Stimulated activated CD8-positive, alpha-beta memory T cell treated with anti-CD3 and anti-CD28 coated beads, Interleukin-12 subunit alpha, Interleukin-12 subunit beta, amount 100 ng/mL, for 24 hours (primary cell): ENCODE measurements around the gene ESD.

Experiments
- DNase-seq: peaks from one replicate; pipeline ENCODE4 v3.0.0-alpha.2; 2020; ENCODE audit errors: extremely low read depth

The ESD gene

DNA sequence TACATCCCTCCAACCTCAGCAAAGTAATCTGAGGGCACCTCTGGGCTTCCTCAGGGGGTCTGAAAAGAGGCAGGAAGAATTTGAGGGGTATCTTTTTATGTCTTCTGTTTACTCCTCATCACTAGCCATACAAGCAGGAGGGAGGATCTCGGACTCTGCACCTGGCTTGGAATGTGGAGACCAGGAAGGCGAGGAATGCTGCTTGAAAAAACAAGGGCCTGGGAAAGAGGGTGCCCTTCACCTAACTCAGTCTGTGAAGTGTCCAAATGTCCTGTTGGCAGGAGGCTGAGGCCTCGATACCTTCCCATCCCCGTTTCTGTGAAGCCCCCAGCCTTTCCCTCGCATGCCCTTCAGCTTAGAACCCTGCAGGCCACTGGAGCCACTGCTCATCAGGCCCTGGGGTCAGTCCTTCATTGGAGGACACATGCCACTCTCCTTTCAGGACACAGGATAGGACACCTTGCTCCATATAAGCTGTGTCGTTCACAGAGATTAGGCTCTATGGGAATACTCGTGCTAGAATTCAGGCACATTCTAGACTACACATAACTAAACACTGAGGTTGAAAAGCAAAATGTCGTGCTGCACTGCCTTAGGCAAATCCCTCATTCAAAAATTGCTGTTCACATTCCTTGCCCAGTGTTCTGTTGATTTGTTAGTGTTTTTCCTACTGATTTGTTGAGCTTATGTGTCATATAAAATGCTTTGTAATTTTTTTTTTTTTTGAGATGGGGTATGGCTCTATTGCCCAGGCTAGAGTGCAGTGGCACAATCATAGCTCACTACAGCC is 49.7 kb downstream of the ESD start:
- no peak for DNase-seq

DNA sequence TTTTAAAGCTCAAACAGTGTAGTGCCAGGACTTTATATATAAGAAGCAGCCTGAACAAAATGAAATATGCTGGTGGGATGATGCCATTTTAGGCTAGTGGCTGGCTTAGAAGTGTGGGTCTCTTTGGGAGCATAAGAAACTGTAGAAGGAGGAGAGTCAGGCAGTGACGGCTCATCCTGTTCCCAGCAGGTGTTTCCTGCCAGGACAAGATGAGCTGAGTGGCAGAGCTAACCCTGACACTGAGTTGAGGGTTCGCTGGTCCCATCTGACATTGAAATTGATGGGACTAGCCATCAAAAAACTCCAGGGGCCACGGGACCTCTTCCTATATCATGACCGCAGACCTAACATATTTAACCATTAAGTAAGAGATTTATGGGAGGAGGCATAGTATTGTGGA is 51.3 kb downstream of the ESD start:
- DNase-seq: no peak

DNA sequence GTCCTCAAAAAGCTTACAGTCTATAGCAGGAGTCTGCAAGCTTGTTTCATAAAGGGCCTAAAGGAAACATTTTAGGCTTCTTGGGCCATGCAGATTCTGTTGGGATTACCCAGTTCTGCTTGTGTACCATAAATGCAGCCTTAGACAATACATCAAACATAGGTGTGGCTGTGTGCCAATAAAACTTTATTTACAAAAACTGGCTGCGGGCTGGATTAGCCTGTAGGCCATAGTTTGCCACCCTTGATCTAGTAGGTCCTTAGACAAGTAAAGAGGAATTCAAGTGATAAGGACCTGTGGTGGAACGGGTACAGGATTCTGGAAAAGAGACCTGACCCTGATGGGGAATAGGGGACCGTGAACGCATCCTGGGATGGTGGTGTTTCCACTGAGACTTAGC is 51.9 kb downstream of the ESD start:
- no peak for DNase-seq

DNA sequence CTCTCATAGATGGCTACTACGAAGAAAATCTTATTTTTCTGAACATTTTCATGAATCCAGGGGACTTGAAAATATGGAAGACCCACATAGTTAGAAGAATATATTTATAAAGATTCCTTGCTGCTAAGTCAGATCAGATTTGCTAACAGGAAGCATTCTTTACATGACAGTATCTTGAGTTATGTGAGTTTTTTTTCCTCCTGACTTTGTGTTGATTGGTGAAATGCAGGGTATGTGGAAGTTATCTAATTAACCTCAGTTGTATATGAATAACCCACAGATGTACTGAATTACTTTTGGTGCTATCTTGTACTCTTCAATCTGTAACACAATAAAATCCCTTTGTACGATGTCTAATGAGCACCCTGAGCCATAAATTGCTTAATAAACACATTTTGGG is 53.8 kb downstream of the ESD start:
- DNase-seq: no peak

DNA sequence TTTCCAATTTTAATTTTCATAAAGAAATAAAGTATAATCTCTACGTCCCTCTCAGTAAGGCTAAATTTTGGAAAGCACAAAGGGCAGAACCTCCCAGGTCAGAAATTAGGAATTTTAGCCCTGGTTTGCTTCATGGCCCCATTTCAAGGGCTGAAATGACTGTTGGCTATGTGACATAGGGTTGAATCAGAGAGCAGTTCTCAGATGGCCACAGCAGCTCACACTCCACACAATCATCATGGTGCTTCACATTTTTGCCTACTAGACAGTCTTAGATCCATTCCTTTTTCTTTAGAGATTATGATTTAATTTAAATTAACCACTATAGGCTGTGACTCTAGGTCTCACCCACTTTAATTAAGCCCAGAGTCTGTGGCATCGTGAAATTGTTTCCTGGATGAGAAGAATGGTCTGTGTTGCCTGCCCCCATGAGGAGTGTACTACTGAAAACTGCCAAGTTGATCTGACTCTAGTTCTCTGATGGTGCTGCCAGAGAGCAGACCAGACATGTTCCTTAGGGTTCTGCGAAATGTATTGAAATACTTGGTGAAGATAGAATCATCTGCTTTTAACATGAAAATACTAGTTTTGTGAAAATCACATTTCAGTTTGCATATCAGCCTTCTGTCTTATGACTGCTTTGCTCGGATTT is 57.4 kb downstream of the ESD start:
- no peak for DNase-seq

DNA sequence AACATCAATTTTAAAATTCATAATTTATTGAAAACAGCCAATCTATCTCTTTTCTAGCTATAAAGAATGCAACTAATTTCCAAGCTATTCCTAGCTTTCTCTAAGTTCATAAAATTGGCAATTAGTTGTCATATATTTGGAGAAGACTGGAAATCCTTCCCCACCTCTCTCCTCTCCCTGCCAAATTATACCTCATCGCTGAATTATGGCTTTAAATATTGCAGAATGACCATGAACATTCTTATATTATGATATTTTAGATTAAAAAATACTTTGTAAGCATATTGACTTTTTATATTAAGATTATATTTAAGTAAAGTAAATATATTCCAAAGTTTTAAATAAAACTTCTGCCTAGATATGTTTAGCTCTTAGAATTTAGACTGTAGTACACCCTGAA is 58.2 kb downstream of the ESD start:
- DNase-seq: no peak

DNA sequence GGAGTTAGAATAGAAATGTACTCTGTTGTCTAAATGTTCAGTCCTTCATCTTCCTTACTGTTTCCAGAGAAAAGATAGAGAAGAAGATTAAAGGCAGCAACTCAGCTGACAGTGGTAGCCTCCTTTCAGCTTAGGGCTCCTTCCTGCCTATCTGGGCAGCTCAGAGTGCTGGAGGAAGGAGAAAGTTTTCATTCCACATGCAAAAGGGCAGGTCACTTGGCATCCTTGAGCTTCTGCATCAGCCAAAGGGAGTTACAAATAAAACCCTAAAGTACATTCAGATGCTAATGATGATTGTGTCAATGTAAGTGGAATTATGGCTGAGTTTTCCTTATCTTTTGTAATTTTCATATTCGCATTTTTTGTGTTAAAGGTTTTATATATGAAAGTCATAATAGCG is 58.9 kb downstream of the ESD start:
- DNase-seq: no peak

DNA sequence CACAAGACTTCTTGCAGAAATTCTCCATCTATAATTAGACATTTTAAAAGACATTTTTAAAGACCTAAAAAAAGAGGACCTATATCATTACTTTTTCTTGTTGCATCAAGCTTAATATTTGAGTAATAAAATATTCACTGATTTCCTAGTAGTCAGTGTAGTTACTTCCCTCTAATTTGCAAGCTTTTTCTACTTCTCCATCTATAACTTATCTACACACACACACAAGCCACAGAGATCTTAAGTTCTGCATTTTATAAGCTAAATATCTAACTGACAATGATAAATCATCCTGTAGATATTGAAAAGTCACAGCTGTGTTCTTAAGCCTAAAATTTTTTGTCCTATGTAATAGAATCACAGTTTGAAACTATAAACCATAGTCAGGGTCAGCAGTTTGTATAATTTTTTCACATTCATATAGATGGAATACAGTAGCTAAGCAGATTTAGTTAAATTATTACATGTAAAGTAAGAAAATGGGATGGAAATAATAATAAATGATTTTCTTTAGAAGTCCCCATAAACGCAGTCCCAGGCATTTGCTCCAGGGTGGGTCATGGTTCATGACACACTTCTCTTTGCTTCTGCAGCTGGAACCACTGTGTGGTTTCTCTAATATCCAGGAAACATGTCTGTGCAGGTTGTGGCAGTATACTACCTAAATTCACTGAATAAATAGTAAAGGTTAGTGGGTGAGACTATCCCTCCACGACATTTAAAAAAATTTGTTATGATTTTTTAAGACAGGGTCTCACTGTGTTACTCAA is 60.2 kb downstream of the ESD start:
- no peak for DNase-seq

DNA sequence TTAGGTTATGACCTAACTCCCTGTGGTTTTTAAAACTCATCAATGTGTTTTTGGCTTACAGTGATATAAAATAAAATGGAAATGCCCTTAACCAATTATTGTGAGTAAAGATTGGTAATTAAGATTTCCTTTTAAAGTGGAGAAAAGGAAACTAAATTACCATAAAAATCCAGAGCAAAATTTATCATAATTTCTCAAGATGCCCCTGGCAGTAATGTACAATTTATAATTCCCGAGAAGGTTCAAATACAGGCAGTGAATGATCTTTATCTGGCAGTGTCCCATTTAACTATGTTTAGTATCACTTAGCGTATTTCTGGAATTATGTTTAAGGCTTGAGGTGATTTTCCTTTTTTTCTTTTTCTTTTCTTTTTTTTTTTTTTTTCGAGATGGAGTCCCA is 61.5 kb downstream of the ESD start:
- DNase-seq: no peak

DNA sequence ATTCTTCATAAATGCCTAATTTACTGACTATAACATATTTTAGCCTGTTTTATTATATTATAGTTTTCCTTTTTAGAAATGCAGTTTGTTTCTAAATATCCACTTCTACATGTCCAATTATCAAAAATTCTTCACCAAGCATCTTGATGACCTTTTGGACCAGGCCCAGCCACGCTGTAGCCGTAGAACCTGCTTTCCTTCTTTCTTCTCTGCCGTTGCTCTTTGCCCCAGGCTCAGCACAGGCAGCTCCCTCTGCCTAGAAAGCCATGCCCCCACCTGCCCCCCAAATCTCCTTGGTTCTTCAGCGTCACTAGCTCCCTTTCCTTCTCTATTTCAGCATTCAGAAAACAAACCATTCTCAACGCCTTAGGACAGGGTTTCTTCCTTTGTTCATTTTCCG is 65.4 kb downstream of the ESD start:
- DNase-seq: no peak

DNA sequence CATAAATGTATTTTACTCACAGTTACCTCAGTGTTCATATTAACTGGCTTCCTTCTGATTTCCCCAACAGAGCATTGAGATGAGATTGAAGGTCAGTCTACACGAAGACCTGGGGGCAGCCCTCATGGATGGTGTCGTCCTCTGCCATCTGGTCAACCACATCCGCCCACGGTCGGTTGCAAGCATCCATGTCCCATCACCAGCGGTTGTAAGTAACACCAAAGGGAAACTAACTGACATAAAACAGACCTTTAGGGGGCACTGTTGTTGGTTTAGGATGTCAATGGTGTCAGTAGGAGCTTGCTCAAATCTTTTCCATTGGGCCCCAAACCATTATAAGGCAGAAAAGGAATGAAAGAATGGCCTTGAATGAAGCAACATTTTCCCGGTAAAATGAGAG is 68.2 kb downstream of the ESD start:
- DNase-seq: no peak

DNA sequence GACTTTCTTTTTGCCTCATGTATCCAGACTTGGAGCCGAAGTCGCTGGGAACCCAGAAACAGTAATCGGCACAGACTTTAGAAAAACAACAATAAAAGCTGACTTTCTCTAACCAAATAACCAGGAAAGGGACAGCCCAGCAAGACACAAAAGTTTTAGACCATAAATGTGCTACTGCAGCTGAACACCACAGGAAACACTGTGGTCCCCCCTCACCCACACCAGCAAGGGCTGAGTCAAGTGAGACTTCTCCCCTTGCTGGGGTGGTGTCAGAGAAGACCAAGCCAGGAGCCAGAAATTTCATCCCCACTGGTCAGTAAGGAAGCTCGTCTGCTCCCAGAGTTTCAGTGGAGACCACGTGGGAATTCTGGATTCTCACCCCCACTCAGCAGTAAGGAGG is 70.6 kb downstream of the ESD start:
- DNase-seq: no peak
